ENCODE results near the gene GPC6. TPM values are rescaled to one million over a fixed set of nuclear protein-coding genes. Genes with fewer than 3 reads are reported as not detected.

GPC6 gene
- total and polyA plus RNA-seq, 9 of the 15 experiments (the other 6 are each of a cell fraction or from before 2014, with no cell fraction given), result under 0.01 to 0.20 (median 0.01) TPM; not detected in 4

GRCh38 chr13:94351292-94351990 lies 1124.8 kb downstream of the GPC6 start:
- 0% methylated on average over 4 of the region's 5 CpGs for WGBS (ENCODE audit: insufficient coverage, low coverage, missing lambda C conversion rate)
- intact Hi-C loops (cut with micrococcal nuclease), result no loop called here
- TF ChIP-seq ZNF384 (IDR thresholded peaks at IDR 0.05; ENCODE audit: low read depth, low read length) (no peak), MLLT1 (IDR thresholded peaks at IDR 0.05) (no peak), NCOA6 (IDR thresholded peaks at IDR 0.05) (no peak), JUND (IDR thresholded peaks at IDR 0.05; ENCODE audit: borderline replicate concordance, low read depth, low read length) (no peak), JUND (tag; IDR thresholded peaks at IDR 0.05; ENCODE audit: borderline replicate concordance, low read depth, low read length) (no peak), MED1 (CRISPR knock-in tag; IDR thresholded peaks at IDR 0.05; ENCODE audit: borderline replicate concordance) (no peak), HNRNPK (IDR thresholded peaks at IDR 0.05; ENCODE audit: low read depth, low read length, poor library complexity, severe bottlenecking) (no peak), HIVEP1 (CRISPR knock-in tag; IDR thresholded peaks at IDR 0.05) (no peak), ZNF589 (CRISPR knock-in tag; IDR thresholded peaks at IDR 0.05; ENCODE audit: low read depth) (no peak), CGGBP1 (CRISPR knock-in tag; IDR thresholded peaks at IDR 0.05) (no peak), CTCF (IDR thresholded peaks at IDR 0.05 in 2 of 3, conservative IDR thresholded peaks at IDR 0.05 in 1 of 3; ENCODE audit: insufficient read depth in 2 of 3, low read depth in 1 of 3, low read length in 3 of 3) (no peak), NONO (IDR thresholded peaks at IDR 0.05; ENCODE audit: low read depth in 2 of 2, low read length in 1 of 2) (no peak), ZNF707 (CRISPR knock-in tag; conservative IDR thresholded peaks at IDR 0.05) (no peak), BRF1 (IDR thresholded peaks at IDR 0.05; ENCODE audit: borderline replicate concordance, extremely low read depth, insufficient read length) (no peak), AFF4 (CRISPR knock-in tag; IDR thresholded peaks at IDR 0.05) (no peak)

More at GRCh38 chr13:94351292-94351990, 1124.8 kb downstream of the GPC6 start:
- POLR2A ChIA-PET, result no interaction called here
- Histone ChIP-seq H3K9me1 (ENCODE audit: control insufficient read depth, insufficient read depth, low read length) (no peaks in the 10 kb centered on the region), H4K20me1 (replicated peaks; ENCODE audit: control insufficient read depth, insufficient read depth, low read length) (no peaks in the 10 kb centered on the region), H3K9me3 (replicated peaks; ENCODE audit: control insufficient read depth, insufficient read depth, low read depth, low read length) (no peaks in the 10 kb centered on the region), H3K36me3 (ENCODE audit: control insufficient read depth, insufficient read depth, low read length) (no peaks in the 10 kb centered on the region), H3K4me1 (replicated peaks in 1 of 2; ENCODE audit: control insufficient read depth in 2 of 2, insufficient read depth in 2 of 2, low read length in 2 of 2) (no peaks in the 10 kb centered on the region), H3K9ac (ENCODE audit: insufficient read depth in 1 of 2, low read depth in 2 of 2, low read length in 2 of 2) (no peak overlapping the region), H2AFZ (ENCODE audit: low read depth, low read length) (no peak overlapping the region), H3K4me3 (no peak overlapping the region), H3K79me2 (ENCODE audit: control insufficient read depth, insufficient read depth, low read length) (no peaks in the 10 kb centered on the region), H3K27me3 (ENCODE audit: control insufficient read depth in 2 of 2, insufficient read depth in 2 of 2, low read length in 2 of 2) (no peaks in the 10 kb centered on the region), H3K4me2 (ENCODE audit: insufficient read depth, low read length) (no peak overlapping the region), H3K27ac (ENCODE audit: extremely low read depth, low read depth, low read length) (no peak overlapping the region)
- CTCF ChIA-PET (ENCODE audit: low intra/inter-chr PET ratio), result no interaction called here
- no peak for FAIRE-seq
- no TSS peak for BruUV-seq (replicated peaks)
- no peak for ATAC-seq
- in situ Hi-C loops (cut with MboI), result no loop called here
- no peak for DNase-seq (ENCODE audit: extremely low read depth in 1 of 4, low spot score in 3 of 4)
